ENCODE results near the gene WNK1.

The WNK1 gene

GRCh38 chr12:818733-819132, 66.4 kb downstream of the WNK1 start:
- H3K9ac ChIP-seq (ENCODE audit: low read depth, low read length, poor library complexity) = no peak overlapping the region
- no peak overlapping the region for H4K8ac ChIP-seq (ENCODE audit: low read depth, low read length)
- no peak overlapping the region for H2AK5ac ChIP-seq (ENCODE audit: low read depth, low read length)
- H3K23ac ChIP-seq (ENCODE audit: low read depth, low read length, poor library complexity) = no peak overlapping the region
- no CpG with 5 or more reads among the region's 5 CpGs for WGBS, 2 donors (ENCODE audit: extremely low coverage in 2 of 2, insufficient read length in 2 of 2, insufficient replicate concordance in 1 of 2)
- no peak overlapping the region for H3K27ac ChIP-seq (replicated peaks; ENCODE audit: low read length)
- no peak overlapping the region for H3K4me2 ChIP-seq (ENCODE audit: insufficient read depth, low read length, poor library complexity, severe bottlenecking)
- H3K18ac ChIP-seq (ENCODE audit: low read length) = no peak overlapping the region
- no peak overlapping the region for H2BK12ac ChIP-seq (ENCODE audit: low read length)
- H3K4me3 ChIP-seq (ENCODE audit: low read length in 2 of 2) = no peak overlapping the region
- no peak overlapping the region for H2BK120ac ChIP-seq (ENCODE audit: low read depth, low read length)
- no peak overlapping the region for H3K4ac ChIP-seq (ENCODE audit: low read length)
- H3K36me3 ChIP-seq (replicated peaks in 1 of 2; ENCODE audit: control insufficient read depth in 2 of 2, insufficient read depth in 2 of 2, low read length in 2 of 2) = peaks cover 0 to 59% of the 10 kb centered on the region in 2 donors
- no peak for DNase-seq (ENCODE audit: low spot score)
- no peak overlapping the region for H2BK15ac ChIP-seq (ENCODE audit: low read length)
- no peak overlapping the region for H2BK5ac ChIP-seq (ENCODE audit: low read length)
- H3K79me1 ChIP-seq (ENCODE audit: low read depth, low read length) = peaks cover 2% of the 10 kb centered on the region
- no peak overlapping the region for H4K91ac ChIP-seq (ENCODE audit: low read depth, low read length, poor library complexity)
- H3K9me3 ChIP-seq (replicated peaks in 1 of 2; ENCODE audit: control insufficient read depth in 2 of 2, insufficient read depth in 1 of 2, low read depth in 1 of 2, low read length in 2 of 2) = peaks cover 0 to 39% of the 10 kb centered on the region in 2 donors
- H3K4me1 ChIP-seq (ENCODE audit: control insufficient read depth in 2 of 2, insufficient read depth in 1 of 2, low read depth in 1 of 2, low read length in 2 of 2) = no peaks in the 10 kb centered on the region
- H2AFZ ChIP-seq (ENCODE audit: low read length) = no peak overlapping the region
- H3K27me3 ChIP-seq (ENCODE audit: control insufficient read depth in 3 of 3, insufficient read depth in 3 of 3, low read depth in 1 of 3, low read length in 3 of 3) = no peaks in the 10 kb centered on the region
- no peak overlapping the region for H3K14ac ChIP-seq (ENCODE audit: low read length)

- H3K14ac ChIP-seq (ENCODE audit: low read length) = no peak overlapping the region
Measured at GRCh38 chr12:820336-820735, 68.0 kb downstream of the WNK1 start.

GRCh38 chr12:823028-823698, 70.8 kb downstream of the WNK1 start:
- H3K27me3 ChIP-seq (ENCODE audit: control insufficient read depth in 3 of 3, insufficient read depth in 3 of 3, low read depth in 1 of 3, low read length in 3 of 3) = no peaks in the 10 kb centered on the region
- H3K27ac ChIP-seq (replicated peaks; ENCODE audit: low read length) = no peak overlapping the region
- no peak overlapping the region for H2BK15ac ChIP-seq (ENCODE audit: low read length)
- H2AK5ac ChIP-seq (ENCODE audit: low read depth, low read length) = no peak overlapping the region
- H3K4me2 ChIP-seq (ENCODE audit: insufficient read depth, low read length, poor library complexity, severe bottlenecking) = no peak overlapping the region
- no peaks in the 10 kb centered on the region for H3K4me1 ChIP-seq (ENCODE audit: control insufficient read depth in 2 of 2, insufficient read depth in 1 of 2, low read depth in 1 of 2, low read length in 2 of 2)
- peaks cover 2% of the 10 kb centered on the region for H3K79me1 ChIP-seq (ENCODE audit: low read depth, low read length)
- H3K4ac ChIP-seq (ENCODE audit: low read length) = no peak overlapping the region
- whole genome bisulfite sequencing, 2 donors (ENCODE audit: extremely low coverage in 2 of 2, insufficient read length in 2 of 2, insufficient replicate concordance in 1 of 2) = no CpG with 5 or more reads among the region's 2 CpGs
- peaks cover 0 to 32% of the 10 kb centered on the region in 2 donors for H3K9me3 ChIP-seq (replicated peaks in 1 of 2; ENCODE audit: control insufficient read depth in 2 of 2, insufficient read depth in 1 of 2, low read depth in 1 of 2, low read length in 2 of 2)
- no peak overlapping the region for H3K23ac ChIP-seq (ENCODE audit: low read depth, low read length, poor library complexity)
- no peak overlapping the region for H3K14ac ChIP-seq (ENCODE audit: low read length)
- no peak overlapping the region for H4K91ac ChIP-seq (ENCODE audit: low read depth, low read length, poor library complexity)
- no peak overlapping the region for H2BK12ac ChIP-seq (ENCODE audit: low read length)
- H2BK5ac ChIP-seq (ENCODE audit: low read length) = no peak overlapping the region
- H3K18ac ChIP-seq (ENCODE audit: low read length) = no peak overlapping the region
- H3K4me3 ChIP-seq (ENCODE audit: low read length in 2 of 2) = no peak overlapping the region
- H2AFZ ChIP-seq (ENCODE audit: low read length) = no peak overlapping the region
- no peak overlapping the region for H2BK120ac ChIP-seq (ENCODE audit: low read depth, low read length)
- no peak overlapping the region for H4K8ac ChIP-seq (ENCODE audit: low read depth, low read length)
- H3K36me3 ChIP-seq (replicated peaks in 1 of 2; ENCODE audit: control insufficient read depth in 2 of 2, insufficient read depth in 2 of 2, low read length in 2 of 2) = peaks cover 2 to 43% of the 10 kb centered on the region in 2 donors
- no peak overlapping the region for H3K9ac ChIP-seq (ENCODE audit: low read depth, low read length, poor library complexity)
- no peak for DNase-seq (ENCODE audit: low spot score)

More at GRCh38 chr12:820336-820735, 68.0 kb downstream of the WNK1 start:
- no CpG with 5 or more reads among the region's 1 CpG for WGBS, 2 donors (ENCODE audit: extremely low coverage in 2 of 2, insufficient read length in 2 of 2, insufficient replicate concordance in 1 of 2)
- Histone ChIP-seq H3K4me2 (ENCODE audit: insufficient read depth, low read length, poor library complexity, severe bottlenecking) (peak overlapping the region; percentile 11), H4K8ac (ENCODE audit: low read depth, low read length) (no peak overlapping the region), H3K18ac (ENCODE audit: low read length) (no peak overlapping the region), H4K91ac (ENCODE audit: low read depth, low read length, poor library complexity) (no peak overlapping the region), H2BK12ac (ENCODE audit: low read length) (no peak overlapping the region), H2BK120ac (ENCODE audit: low read depth, low read length) (no peak overlapping the region), H3K4ac (ENCODE audit: low read length) (no peak overlapping the region), H2AFZ (ENCODE audit: low read length) (no peak overlapping the region), H3K27me3 (ENCODE audit: control insufficient read depth in 3 of 3, insufficient read depth in 3 of 3, low read depth in 1 of 3, low read length in 3 of 3) (no peaks in the 10 kb centered on the region), H3K36me3 (replicated peaks in 1 of 2; ENCODE audit: control insufficient read depth in 2 of 2, insufficient read depth in 2 of 2, low read length in 2 of 2) (peaks cover 0 to 48% of the 10 kb centered on the region in 2 donors), H2BK5ac (ENCODE audit: low read length) (no peak overlapping the region), H3K9ac (ENCODE audit: low read depth, low read length, poor library complexity) (no peak overlapping the region), H3K27ac (replicated peaks; ENCODE audit: low read length) (no peak overlapping the region), H3K4me3 (ENCODE audit: low read length in 2 of 2) (no peak overlapping the region), H3K4me1 (ENCODE audit: control insufficient read depth in 2 of 2, insufficient read depth in 1 of 2, low read depth in 1 of 2, low read length in 2 of 2) (no peaks in the 10 kb centered on the region), H3K9me3 (replicated peaks in 1 of 2; ENCODE audit: control insufficient read depth in 2 of 2, insufficient read depth in 1 of 2, low read depth in 1 of 2, low read length in 2 of 2) (peaks cover 0 to 32% of the 10 kb centered on the region in 2 donors), H3K79me1 (ENCODE audit: low read depth, low read length) (peaks cover 2% of the 10 kb centered on the region), H2AK5ac (ENCODE audit: low read depth, low read length) (no peak overlapping the region), H3K23ac (ENCODE audit: low read depth, low read length, poor library complexity) (no peak overlapping the region), H2BK15ac (ENCODE audit: low read length) (no peak overlapping the region)
- no peak for DNase-seq (ENCODE audit: low spot score)

DNA sequence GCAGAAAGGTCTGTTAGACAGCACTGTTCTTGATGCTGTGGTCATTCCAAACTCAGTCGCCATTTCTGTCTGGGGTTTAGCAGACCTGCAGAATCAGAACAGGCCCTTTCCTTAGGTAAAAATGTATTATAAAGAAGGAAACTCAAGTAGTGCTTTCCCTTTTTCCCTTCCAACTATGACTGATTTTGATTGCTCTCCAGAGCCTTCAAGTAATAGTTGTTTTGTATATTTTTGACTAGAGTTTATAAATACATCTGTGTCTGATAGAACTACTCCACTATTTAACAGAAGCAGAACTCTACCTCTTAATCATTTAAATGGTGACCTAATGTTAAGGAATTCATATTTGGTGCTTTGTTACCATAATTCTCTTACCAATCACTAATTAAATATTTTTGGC, 74.0 kb downstream of the WNK1 start:
- H3K79me1 ChIP-seq (ENCODE audit: low read depth, low read length) = peaks cover 4% of the 10 kb centered on the region
- no peak overlapping the region for H3K4me3 ChIP-seq (ENCODE audit: low read length in 2 of 2)
- no peak overlapping the region for H3K4ac ChIP-seq (ENCODE audit: low read length)
- no CpG with 5 or more reads among the region's 1 CpG for WGBS, 2 donors (ENCODE audit: extremely low coverage in 2 of 2, insufficient read length in 2 of 2, insufficient replicate concordance in 1 of 2)
- no peak for DNase-seq (ENCODE audit: low spot score)
- no peak overlapping the region for H2BK15ac ChIP-seq (ENCODE audit: low read length)
- H3K27me3 ChIP-seq (ENCODE audit: control insufficient read depth in 3 of 3, insufficient read depth in 3 of 3, low read depth in 1 of 3, low read length in 3 of 3) = no peaks in the 10 kb centered on the region
- H2BK12ac ChIP-seq (ENCODE audit: low read length) = no peak overlapping the region
- H3K36me3 ChIP-seq (replicated peaks in 1 of 2; ENCODE audit: control insufficient read depth in 2 of 2, insufficient read depth in 2 of 2, low read length in 2 of 2) = peaks cover 11 to 58% of the 10 kb centered on the region in 2 donors
- no peak overlapping the region for H4K8ac ChIP-seq (ENCODE audit: low read depth, low read length)
- no peak overlapping the region for H2BK120ac ChIP-seq (ENCODE audit: low read depth, low read length)
- no peak overlapping the region for H3K14ac ChIP-seq (ENCODE audit: low read length)
- no peak overlapping the region for H2BK5ac ChIP-seq (ENCODE audit: low read length)
- H3K9ac ChIP-seq (ENCODE audit: low read depth, low read length, poor library complexity) = no peak overlapping the region
- no peak overlapping the region for H3K23ac ChIP-seq (ENCODE audit: low read depth, low read length, poor library complexity)
- no peak overlapping the region for H3K27ac ChIP-seq (replicated peaks; ENCODE audit: low read length)
- H3K18ac ChIP-seq (ENCODE audit: low read length) = no peak overlapping the region
- H2AFZ ChIP-seq (ENCODE audit: low read length) = no peak overlapping the region
- H3K4me1 ChIP-seq (ENCODE audit: control insufficient read depth in 2 of 2, insufficient read depth in 1 of 2, low read depth in 1 of 2, low read length in 2 of 2) = no peaks in the 10 kb centered on the region
- no peak overlapping the region for H3K4me2 ChIP-seq (ENCODE audit: insufficient read depth, low read length, poor library complexity, severe bottlenecking)
- H4K91ac ChIP-seq (ENCODE audit: low read depth, low read length, poor library complexity) = no peak overlapping the region
- H3K9me3 ChIP-seq (replicated peaks in 1 of 2; ENCODE audit: control insufficient read depth in 2 of 2, insufficient read depth in 1 of 2, low read depth in 1 of 2, low read length in 2 of 2) = peaks cover 1 to 13% of the 10 kb centered on the region in 2 donors
- H2AK5ac ChIP-seq (ENCODE audit: low read depth, low read length) = no peak overlapping the region
